Measurements from ENCODE around the gene AQP12A.
"Not testable (repeated sequence)": the region's sequence is repeated elsewhere in the genome, so short reads cannot be mapped to it uniquely, and the experiment has no call there.

AQP12A gene

GRCh38 chr2:240687741-240688552 lies 3.7 kb upstream of the AQP12A start:
- Histone ChIP-seq H3K9ac (no peak overlapping the region), H3K4me1 (ENCODE audit: low read depth, poor library complexity, severe bottlenecking) (no peaks in the 10 kb centered on the region), H3K4me3 (IDR thresholded peaks at IDR 0.05; ENCODE audit: insufficient read depth, low read depth, low read length) (no peak overlapping the region), H4K20me1 (ENCODE audit: insufficient read depth) (no peaks in the 10 kb centered on the region), H3K27ac (no peak overlapping the region), H3K36me3 (ENCODE audit: insufficient read depth) (no peaks in the 10 kb centered on the region), H3K79me2 (ENCODE audit: insufficient read depth, low read depth) (no peaks in the 10 kb centered on the region), H3K27me3 (ENCODE audit: insufficient read depth, low read depth) (peaks cover 24% of the 10 kb centered on the region; the same call in 1 of the 2 replicates), H3K4me2 (no peak overlapping the region), H2AFZ (ENCODE audit: low read depth) (no peak overlapping the region)
- TF ChIP-seq CTCF (conservative IDR thresholded peaks at IDR 0.05; ENCODE audit: low read depth, low read length), result no peak

GRCh38 chr2:240688553-240688919 lies 3.1 kb upstream of the AQP12A start:
- Histone ChIP-seq H4K20me1 (ENCODE audit: insufficient read depth) (no peaks in the 10 kb centered on the region), H3K27ac (no peak overlapping the region)
- no peak for TF ChIP-seq CTCF (conservative IDR thresholded peaks at IDR 0.05; ENCODE audit: low read depth, low read length)

GRCh38 chr2:240689975-240690374 lies 1.7 kb upstream of the AQP12A start:
- Histone ChIP-seq H3K36me3 (ENCODE audit: insufficient read depth) (no peaks in the 10 kb centered on the region), H3K27ac (no peak overlapping the region), H3K4me2 (no peak overlapping the region), H3K9ac (no peak overlapping the region), H3K79me2 (ENCODE audit: insufficient read depth, low read depth) (no peaks in the 10 kb centered on the region), H3K4me3 (IDR thresholded peaks at IDR 0.05; ENCODE audit: insufficient read depth, low read depth, low read length) (no peak overlapping the region), H3K27me3 (ENCODE audit: insufficient read depth, low read depth) (peaks cover 16% of the 10 kb centered on the region; the same call in 1 of the 2 replicates), H2AFZ (ENCODE audit: low read depth) (no peak overlapping the region), H3K4me1 (ENCODE audit: low read depth, poor library complexity, severe bottlenecking) (no peaks in the 10 kb centered on the region), H4K20me1 (ENCODE audit: insufficient read depth) (no peaks in the 10 kb centered on the region)
- TF ChIP-seq CTCF (conservative IDR thresholded peaks at IDR 0.05; ENCODE audit: low read depth, low read length), result no peak

More at GRCh38 chr2:240688553-240688919, 3.1 kb upstream of the AQP12A start:
- Histone ChIP-seq H3K36me3 (ENCODE audit: insufficient read depth) (no peaks in the 10 kb centered on the region), H3K4me2 (no peak overlapping the region), H3K9ac (no peak overlapping the region), H3K79me2 (ENCODE audit: insufficient read depth, low read depth) (no peaks in the 10 kb centered on the region), H3K4me1 (ENCODE audit: low read depth, poor library complexity, severe bottlenecking) (no peaks in the 10 kb centered on the region), H3K27me3 (ENCODE audit: insufficient read depth, low read depth) (peaks cover 24% of the 10 kb centered on the region; the same call in 1 of the 2 replicates), H3K4me3 (IDR thresholded peaks at IDR 0.05; ENCODE audit: insufficient read depth, low read depth, low read length) (no peak overlapping the region), H2AFZ (ENCODE audit: low read depth) (no peak overlapping the region)

GRCh38 chr2:240690421-240691074 lies 1.1 kb upstream of the AQP12A start:
- not testable (repeated sequence) for H3K4me3 ChIP-seq (IDR thresholded peaks at IDR 0.05; ENCODE audit: insufficient read depth, low read depth, low read length); H3K36me3 ChIP-seq (ENCODE audit: insufficient read depth); H3K4me1 ChIP-seq (ENCODE audit: low read depth, poor library complexity, severe bottlenecking); H3K79me2 ChIP-seq (ENCODE audit: insufficient read depth, low read depth); H3K9ac ChIP-seq; H3K4me2 ChIP-seq; H4K20me1 ChIP-seq (ENCODE audit: insufficient read depth); H2AFZ ChIP-seq (ENCODE audit: low read depth); H3K27ac ChIP-seq
- peaks cover 16% of the 10 kb centered on the region; the same call in 1 of the 2 replicates for H3K27me3 ChIP-seq (ENCODE audit: insufficient read depth, low read depth)

- H3K79me2 ChIP-seq (ENCODE audit: insufficient read depth, low read depth); H3K36me3 ChIP-seq (ENCODE audit: insufficient read depth); H3K4me1 ChIP-seq (ENCODE audit: low read depth, poor library complexity, severe bottlenecking); H3K9ac ChIP-seq; H3K4me2 ChIP-seq; H2AFZ ChIP-seq (ENCODE audit: low read depth); H3K4me3 ChIP-seq (IDR thresholded peaks at IDR 0.05; ENCODE audit: insufficient read depth, low read depth, low read length); H3K27ac ChIP-seq; H4K20me1 ChIP-seq (ENCODE audit: insufficient read depth): not testable (repeated sequence)
- H3K27me3 ChIP-seq (ENCODE audit: insufficient read depth, low read depth), result peaks cover 12% of the 10 kb centered on the region; the same call in 1 of the 2 replicates
Observed at GRCh38 chr2:240691075-240691427, 615 bp upstream of the AQP12A start.

GRCh38 chr2:240692583-240693561 lies 1.2 kb downstream of the AQP12A start:
- H3K4me2 ChIP-seq; H2AFZ ChIP-seq (ENCODE audit: low read depth); H3K36me3 ChIP-seq (ENCODE audit: insufficient read depth); H3K27ac ChIP-seq; H3K4me3 ChIP-seq (IDR thresholded peaks at IDR 0.05; ENCODE audit: insufficient read depth, low read depth, low read length); H3K79me2 ChIP-seq (ENCODE audit: insufficient read depth, low read depth); H3K9ac ChIP-seq; H3K27me3 ChIP-seq (ENCODE audit: insufficient read depth, low read depth); H4K20me1 ChIP-seq (ENCODE audit: insufficient read depth); H3K4me1 ChIP-seq (ENCODE audit: low read depth, poor library complexity, severe bottlenecking): not testable (repeated sequence)

GRCh38 chr2:240694304-240694703 lies 2.6 kb downstream of the AQP12A start:
- H3K9ac ChIP-seq; H3K4me1 ChIP-seq (ENCODE audit: low read depth, poor library complexity, severe bottlenecking); H3K79me2 ChIP-seq (ENCODE audit: insufficient read depth, low read depth); H2AFZ ChIP-seq (ENCODE audit: low read depth); H3K4me2 ChIP-seq; H3K27me3 ChIP-seq (ENCODE audit: insufficient read depth, low read depth); H3K4me3 ChIP-seq (IDR thresholded peaks at IDR 0.05; ENCODE audit: insufficient read depth, low read depth, low read length); H4K20me1 ChIP-seq (ENCODE audit: insufficient read depth); H3K36me3 ChIP-seq (ENCODE audit: insufficient read depth); H3K27ac ChIP-seq: not testable (repeated sequence)
